PC-9 (cell line): ENCODE measurements around the gene KRTAP10-3. TPM values are rescaled to one million over a fixed set of nuclear protein-coding genes. Genes with fewer than 3 reads are reported as not detected.
"Not testable (repeated sequence)": the region's sequence is repeated elsewhere in the genome, so short reads cannot be mapped to it uniquely, and the experiment has no call there.

ENCODE experiments used
- BruUV-seq: library from RNA; stranded (reverse); fragments of 400-500 nt; replicated peaks from 2 replicates; lab custom pipeline; 2021; lab: Mats Ljungman, UMichigan
- CTCF ChIA-PET: fragments of 300-600 bp; sonication (Branson Sonifier 250); formaldehyde crosslinking; loops from one replicate; lab custom pipeline; 2022; ENCODE audit warnings: antibody characterized with exemption; lab: Charles Lee
- POLR2A ChIA-PET: fragments of 300-600 bp; sonication (Branson Sonifier 250); formaldehyde crosslinking; loops from one replicate; lab custom pipeline; 2022; ENCODE audit warnings: antibody characterized with exemption; ENCODE audit not compliant: unreplicated experiment; lab: Charles Lee
- DNase-seq, 2 experiments: peaks; one replicate each; pipeline versions ENCODE4 v3.0.0 to v3.0.0-alpha.2; 2015 to 2022; ENCODE audit warnings: mixed read lengths in 1 of 2
- H2AFZ ChIP-seq: fragments of 200-600 bp; sonication (generic); 2 replicates; pipeline ENCODE4 v1.8.1; 2017; ENCODE audit warnings: antibody characterized with exemption
- H3F3A ChIP-seq: fragments of 200-600 bp; sonication (generic); 2 replicates; pipeline ENCODE4 v1.8.1; 2017; ENCODE audit warnings: antibody characterized with exemption, mild to moderate bottlenecking, low read depth; ENCODE audit not compliant: insufficient read depth
- H3K27ac ChIP-seq: fragments of 200-600 bp; sonication (generic); 2 replicates; pipeline ENCODE4 v1.6.1; 2016; ENCODE audit warnings: mixed run types
- H3K27me3 ChIP-seq: fragments of 200-600 bp; sonication (generic); 2 replicates; pipeline ENCODE4 v1.6.1; 2016; ENCODE audit warnings: low read depth, mixed run types; ENCODE audit not compliant: insufficient read depth
- H3K36me3 ChIP-seq: fragments of 200-600 bp; sonication (generic); 2 replicates; pipeline ENCODE4 v1.6.1; 2016; ENCODE audit warnings: low read depth, mixed run types
- H3K4me1 ChIP-seq: fragments of 200-600 bp; sonication (generic); replicated peaks from 2 replicates; pipeline ENCODE4 v1.6.1; 2016; ENCODE audit warnings: mixed run types; ENCODE audit not compliant: insufficient read depth
- H3K4me2 ChIP-seq: fragments of 200-600 bp; sonication (generic); 2 replicates; pipeline ENCODE4 v1.6.1; 2017; ENCODE audit warnings: mixed run types
- H3K4me3 ChIP-seq: fragments of 200-600 bp; sonication (generic); 2 replicates; pipeline ENCODE4 v1.6.1; 2016; ENCODE audit warnings: mixed run types
- H3K79me2 ChIP-seq: fragments of 200-600 bp; sonication (generic); 2 replicates; pipeline ENCODE4 v1.6.1; 2017; ENCODE audit warnings: low read depth, mixed run types
- H3K9me2 ChIP-seq: fragments of 200-600 bp; sonication (generic); 2 replicates; pipeline ENCODE4 v1.8.1; 2017; ENCODE audit warnings: mild to moderate bottlenecking; ENCODE audit not compliant: insufficient read depth
- H3K9me3 ChIP-seq: fragments of 200-600 bp; sonication (generic); 2 replicates; pipeline ENCODE4 v1.8.1; 2016; ENCODE audit warnings: low read depth; ENCODE audit not compliant: insufficient read depth
- H4K20me1 ChIP-seq: fragments of 200-600 bp; sonication (generic); 2 replicates; pipeline ENCODE4 v1.8.1; 2017; ENCODE audit not compliant: insufficient read depth
- EZH2 ChIP-seq: fragments of 200-600 bp; sonication (generic); IDR thresholded peaks from 2 replicates; pipeline ENCODE4 v1.8.0; 2017; ENCODE audit warnings: antibody characterized with exemption, low read depth
- intact Hi-C: fragments of 100-400 bp; cut with micrococcal nuclease; formaldehyde crosslinking; loops from one replicate; pipeline ENCODE4 v1.10.0; 2022; ENCODE audit not compliant: unreplicated experiment
- total RNA-seq: library from RNA; stranded (reverse); gene quantifications from 2 replicates; pipeline ENCODE4 v1.2.3, GENCODE V29; 2021
- TF ChIP-seq, protein P1 (sequence below): fragments of 200-600 bp; sonication (generic); conservative IDR thresholded peaks from 2 replicates; pipeline ENCODE4 v1.6.1; 2017; ENCODE audit warnings: mixed run types, antibody characterized with exemption, mild to moderate bottlenecking, moderate library complexity

The KRTAP10-3 gene
- total RNA-seq, 1 experiment from 2014 or later = not detected

DNA sequence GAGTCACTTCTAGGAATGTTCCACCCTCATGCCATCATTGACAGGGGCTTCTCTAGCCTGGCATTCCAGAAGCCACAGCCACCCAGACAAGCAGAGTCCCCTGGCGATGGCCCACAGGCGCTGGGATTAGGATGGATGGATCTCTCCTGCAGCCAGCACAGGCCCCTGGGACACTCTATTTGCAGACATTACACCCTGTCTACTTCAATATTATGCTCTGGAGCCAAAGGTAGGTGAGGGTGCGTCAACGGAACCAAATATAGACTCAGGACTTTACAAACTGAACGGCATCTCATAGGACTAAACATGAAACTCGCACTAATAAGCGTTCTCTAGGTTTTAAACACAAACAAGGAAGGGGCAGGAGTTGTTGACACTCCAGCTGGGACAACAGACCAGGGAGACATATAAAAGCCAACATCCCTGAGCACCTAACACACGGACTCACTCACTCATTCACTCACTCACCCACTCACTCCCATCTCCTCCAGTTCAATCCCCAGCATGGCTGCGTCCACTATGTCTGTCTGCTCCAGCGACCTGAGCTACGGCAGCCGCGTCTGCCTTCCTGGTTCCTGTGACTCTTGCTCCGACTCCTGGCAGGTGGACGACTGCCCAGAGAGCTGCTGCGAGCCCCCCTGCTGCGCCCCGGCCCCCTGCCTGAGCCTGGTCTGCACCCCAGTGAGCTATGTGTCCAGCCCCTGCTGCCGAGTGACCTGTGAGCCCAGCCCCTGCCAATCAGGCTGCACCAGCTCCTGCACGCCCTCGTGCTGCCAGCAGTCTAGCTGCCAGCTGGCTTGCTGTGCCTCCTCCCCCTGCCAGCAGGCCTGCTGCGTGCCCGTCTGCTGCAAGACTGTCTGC is 41.8 kb upstream of the KRTAP10-3 start, which contains the start of gene KRTAP10-7:
TSS of gene KRTAP10-7 (plus strand) at position 480 of the 861 bp plus-strand sequence. CDS start at position 505, 25 bp downstream.
- H3K4me3 ChIP-seq, H2AFZ ChIP-seq, H3K4me1 ChIP-seq, H4K20me1 ChIP-seq, CTCF ChIA-PET, POLR2A ChIA-PET, H3K4me2 ChIP-seq, DNase-seq, intact Hi-C loops, BruUV-seq, H3F3A ChIP-seq, H3K27ac ChIP-seq, H3K79me2 ChIP-seq, H3K9me3 ChIP-seq, H3K9me2 ChIP-seq, H3K36me3 ChIP-seq: not testable (repeated sequence)
- peaks cover 64% of the 10 kb centered on the region for H3K27me3 ChIP-seq

DNA sequence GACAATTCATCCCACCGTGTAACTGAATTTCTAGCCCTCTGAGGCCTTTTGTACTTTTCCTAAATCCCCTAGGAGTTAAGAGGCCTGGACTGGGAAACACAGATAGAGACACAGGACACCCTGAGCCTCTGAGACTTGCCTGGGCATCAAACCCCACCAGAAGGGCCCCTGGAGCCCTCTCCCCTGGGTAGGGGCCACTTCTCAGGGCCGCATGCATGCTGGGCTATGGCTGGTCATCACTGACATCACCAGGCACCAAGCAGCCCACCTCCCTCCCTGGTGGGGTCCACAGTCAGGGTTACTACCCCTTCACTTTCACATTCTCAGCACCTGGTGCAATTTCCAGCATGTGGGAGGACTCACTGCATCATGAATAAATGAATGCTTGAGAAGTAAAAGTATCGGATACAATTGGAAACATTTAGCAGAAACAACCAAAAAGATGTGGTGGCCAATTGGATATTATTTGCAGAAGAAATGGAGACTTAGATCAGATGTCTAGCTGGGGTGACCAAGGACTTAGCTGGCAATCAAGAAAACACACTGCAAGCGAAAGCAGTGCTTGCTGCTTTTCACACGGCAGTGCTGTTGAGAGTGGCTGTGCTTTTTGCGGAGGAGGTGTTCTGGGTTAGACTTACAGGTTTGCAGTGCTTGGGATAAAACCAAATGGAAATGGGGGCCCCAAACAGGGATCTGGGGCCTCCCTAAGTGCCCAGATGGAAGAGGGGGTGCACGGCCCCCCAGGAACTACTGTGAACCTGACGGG is 40.9 kb upstream of the KRTAP10-3 start:
- Histone ChIP-seq H3K27ac (no peak overlapping the region), H3K36me3 (no peaks in the 10 kb centered on the region), H3K27me3 (peaks cover 65% of the 10 kb centered on the region), H3F3A (no peaks in the 10 kb centered on the region), H3K9me3 (no peaks in the 10 kb centered on the region), H2AFZ (no peak overlapping the region), H3K4me1 (no peaks in the 10 kb centered on the region), H3K9me2 (no peaks in the 10 kb centered on the region), H3K79me2 (no peaks in the 10 kb centered on the region), H3K4me3 (no peak overlapping the region), H3K4me2 (no peak overlapping the region), H4K20me1 (no peaks in the 10 kb centered on the region)
- no TSS peak for BruUV-seq
- no peak for DNase-seq
- POLR2A ChIA-PET = no interaction called here
- CTCF ChIA-PET = no interaction called here
- no peak for TF ChIP-seq EZH2
- TF ChIP-seq, protein P1, sequence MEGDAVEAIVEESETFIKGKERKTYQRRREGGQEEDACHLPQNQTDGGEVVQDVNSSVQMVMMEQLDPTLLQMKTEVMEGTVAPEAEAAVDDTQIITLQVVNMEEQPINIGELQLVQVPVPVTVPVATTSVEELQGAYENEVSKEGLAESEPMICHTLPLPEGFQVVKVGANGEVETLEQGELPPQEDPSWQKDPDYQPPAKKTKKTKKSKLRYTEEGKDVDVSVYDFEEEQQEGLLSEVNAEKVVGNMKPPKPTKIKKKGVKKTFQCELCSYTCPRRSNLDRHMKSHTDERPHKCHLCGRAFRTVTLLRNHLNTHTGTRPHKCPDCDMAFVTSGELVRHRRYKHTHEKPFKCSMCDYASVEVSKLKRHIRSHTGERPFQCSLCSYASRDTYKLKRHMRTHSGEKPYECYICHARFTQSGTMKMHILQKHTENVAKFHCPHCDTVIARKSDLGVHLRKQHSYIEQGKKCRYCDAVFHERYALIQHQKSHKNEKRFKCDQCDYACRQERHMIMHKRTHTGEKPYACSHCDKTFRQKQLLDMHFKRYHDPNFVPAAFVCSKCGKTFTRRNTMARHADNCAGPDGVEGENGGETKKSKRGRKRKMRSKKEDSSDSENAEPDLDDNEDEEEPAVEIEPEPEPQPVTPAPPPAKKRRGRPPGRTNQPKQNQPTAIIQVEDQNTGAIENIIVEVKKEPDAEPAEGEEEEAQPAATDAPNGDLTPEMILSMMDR = no peak
- intact Hi-C loops = no loop called here

GRCh38 chr21:44598061-44598460 is 39.5 kb upstream of the KRTAP10-3 start:
- H3K27ac ChIP-seq = no peak overlapping the region
- no peak overlapping the region for H2AFZ ChIP-seq
- TF ChIP-seq EZH2 = no peak
- TF ChIP-seq, protein P1 = no peak
- H3K4me3 ChIP-seq = no peak overlapping the region
- H3K4me1 ChIP-seq = no peaks in the 10 kb centered on the region
- no peaks in the 10 kb centered on the region for H4K20me1 ChIP-seq
- peaks cover 69% of the 10 kb centered on the region for H3K27me3 ChIP-seq
- no peaks in the 10 kb centered on the region for H3K9me2 ChIP-seq
- BruUV-seq = no TSS peak
- no peak overlapping the region for H3K4me2 ChIP-seq
- CTCF ChIA-PET = no interaction called here
- POLR2A ChIA-PET = no interaction called here
- H3K9me3 ChIP-seq = no peaks in the 10 kb centered on the region
- intact Hi-C loops = no loop called here
- no peaks in the 10 kb centered on the region for H3K36me3 ChIP-seq
- no peaks in the 10 kb centered on the region for H3F3A ChIP-seq
- no peaks in the 10 kb centered on the region for H3K79me2 ChIP-seq
- no peak for DNase-seq
